HT1080 (cell line): ENCODE measurements around the gene NFIL3. TPM values are rescaled to one million over a fixed set of nuclear protein-coding genes. Genes with fewer than 3 reads are reported as not detected.

Experiments used
- DNase-seq: peaks from one replicate; pipeline ENCODE4 v3.0.0-alpha.2; 2015; ENCODE audit warnings: low read depth
- total RNA-seq: library from RNA; depleted of rRNA; stranded (reverse); fragments of >200 nt; shearing (Covaris generic); gene quantifications from 2 replicates; pipeline ENCODE4 v1.2.3, GENCODE V29; 2014

The NFIL3 gene
- total RNA-seq, 1 experiment from 2014 or later, result 6.1 TPM

- DNase-seq, result peak; percentile 65
Observed at GRCh38 chr9:91422758-91423711, 597 bp downstream of the NFIL3 start.

DNA sequence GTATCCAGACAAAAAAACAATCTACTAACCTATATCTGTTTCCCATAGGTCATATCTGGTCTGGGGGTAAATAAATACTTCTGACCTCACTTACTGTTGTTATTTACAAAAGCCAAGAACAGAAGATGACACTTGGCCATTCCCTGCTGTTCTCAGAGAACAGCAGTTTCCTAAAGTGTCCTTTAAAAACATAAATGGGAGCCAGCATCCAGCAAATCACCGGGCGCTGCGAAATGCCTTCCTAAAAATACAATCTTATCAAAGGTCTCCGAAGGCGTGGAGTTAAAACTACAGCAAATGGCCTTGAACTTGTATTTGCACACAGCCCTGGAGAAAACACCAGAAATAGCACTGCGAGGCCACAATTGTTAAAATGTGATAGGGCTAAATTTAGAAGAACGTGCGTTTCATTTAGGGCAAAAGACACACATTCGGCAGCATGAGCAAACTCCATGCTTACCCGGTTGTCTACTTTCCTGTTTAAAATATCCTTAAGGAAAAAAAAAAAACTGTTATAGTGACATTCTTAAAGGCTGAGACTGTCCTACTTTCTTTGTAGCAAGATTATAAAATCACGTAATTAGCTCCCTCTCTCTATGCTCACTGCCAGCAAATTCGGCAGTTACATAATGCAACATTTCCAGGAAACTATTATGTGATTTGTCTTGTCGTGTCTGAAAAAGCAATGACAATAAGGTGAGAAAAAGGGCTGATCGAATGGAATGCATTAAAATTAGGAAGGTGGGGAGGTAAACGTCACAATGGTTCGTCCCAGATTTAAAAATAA, 1.5 kb downstream of the NFIL3 start:
- no peak for DNase-seq

- no peak for DNase-seq
Observed at GRCh38 chr9:91421128-91421765, 2.4 kb downstream of the NFIL3 start.

DNA sequence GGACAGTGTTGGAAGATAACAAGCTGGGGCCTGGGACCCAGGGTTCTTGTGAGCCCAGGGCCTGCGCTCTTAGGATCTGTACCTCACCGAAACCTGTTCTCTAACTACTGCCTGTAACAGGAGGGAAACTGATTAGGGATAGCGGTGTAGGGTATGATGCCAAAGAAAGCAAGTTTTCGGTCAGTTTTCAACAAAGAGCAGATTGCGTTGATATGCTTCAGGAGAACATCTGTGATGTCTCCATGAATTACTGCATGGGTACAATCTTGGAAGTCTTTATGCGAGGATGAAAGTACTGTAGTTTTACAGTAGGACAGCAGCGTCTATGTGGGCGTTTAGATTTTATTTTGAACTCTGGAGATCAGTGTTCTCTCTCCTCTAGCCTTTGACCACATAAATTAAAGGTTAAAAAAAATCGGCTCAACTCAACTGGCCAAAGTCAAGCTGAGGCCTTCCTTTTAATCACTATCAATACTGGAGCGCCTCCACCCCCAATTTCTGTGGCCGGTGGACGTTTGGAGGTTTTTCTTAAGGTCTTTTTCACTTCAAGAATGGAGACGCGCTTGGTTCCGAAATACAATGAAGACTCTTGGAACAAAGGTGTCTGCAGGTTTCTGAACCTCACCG, 3.0 kb downstream of the NFIL3 start:
- no peak for DNase-seq

DNA sequence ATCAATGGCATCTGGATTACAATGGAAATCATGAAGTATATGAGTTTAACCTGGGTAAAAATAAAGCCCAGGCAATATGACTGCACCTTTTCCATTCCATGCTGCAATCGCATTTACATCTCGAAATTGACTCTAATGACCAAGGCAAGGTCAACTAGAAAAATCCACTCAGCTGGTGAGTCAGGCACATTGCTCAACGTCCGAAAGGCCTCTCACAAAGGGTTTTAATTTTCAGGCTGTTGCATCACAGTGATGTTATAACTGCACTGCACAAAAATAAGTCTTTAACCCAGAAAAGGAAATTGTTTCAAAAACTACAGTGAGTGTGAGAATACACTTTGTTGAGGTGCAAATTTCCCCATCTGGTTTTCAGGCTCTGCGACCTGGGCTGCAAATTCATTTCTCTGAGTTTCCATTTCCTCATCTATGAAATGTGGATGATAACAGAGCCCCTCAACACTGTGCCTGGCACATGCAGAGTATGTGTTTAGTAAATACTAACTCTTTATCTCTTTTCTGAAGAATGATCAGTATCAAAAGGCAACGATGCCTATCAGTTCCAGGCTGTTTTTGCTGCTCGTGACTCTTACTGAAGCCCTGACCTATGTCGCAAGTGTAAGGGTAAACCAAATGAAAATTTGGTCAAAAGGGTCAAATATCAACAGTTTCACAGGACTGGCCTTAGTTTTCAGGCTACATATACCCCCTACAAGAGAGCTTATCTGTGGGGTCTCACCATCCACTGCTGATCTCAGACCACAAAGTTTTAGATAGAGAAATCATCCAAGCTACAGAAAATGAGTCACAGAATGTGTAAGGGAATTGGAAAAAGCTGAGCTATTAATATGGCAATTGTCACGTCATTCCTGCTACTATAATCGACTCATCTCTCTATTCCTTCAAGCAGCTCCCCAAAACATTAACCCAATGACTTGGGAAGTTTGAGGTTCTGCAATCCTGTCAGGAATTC, 4.1 kb downstream of the NFIL3 start:
- DNase-seq, result peak; percentile 87

GRCh38 chr9:91418215-91418610, 5.4 kb downstream of the NFIL3 start:
- no peak for DNase-seq

DNA sequence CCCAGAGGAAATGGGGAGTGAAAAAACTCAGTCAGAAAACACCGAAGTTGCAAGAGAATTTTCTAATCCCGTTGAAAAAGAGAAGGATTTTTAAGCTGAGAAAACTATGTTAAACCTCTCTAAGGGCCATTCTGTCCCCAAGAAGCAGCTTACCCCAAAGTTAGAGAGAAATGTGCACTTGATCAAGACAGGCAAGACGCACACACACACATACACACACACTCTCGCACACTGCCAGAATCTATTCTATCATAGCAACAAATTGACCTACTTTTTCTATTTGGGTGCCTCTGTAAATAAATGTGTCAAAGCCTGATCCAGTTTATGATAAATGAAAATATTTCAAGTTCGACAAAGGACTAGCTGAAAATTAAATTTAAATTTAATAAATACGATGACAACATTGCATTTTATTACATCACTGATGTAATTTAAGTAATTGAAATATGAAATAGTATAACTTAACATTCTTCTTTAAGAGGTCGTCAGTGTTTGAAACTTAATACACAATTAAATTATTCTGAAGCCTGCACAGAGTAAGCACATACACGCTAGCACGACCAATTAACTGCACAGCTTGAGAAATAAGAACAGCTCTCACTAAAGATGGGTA, 5.9 kb downstream of the NFIL3 start:
- DNase-seq, result no peak

- no peak for DNase-seq
Observed at GRCh38 chr9:91416096-91416712, 7.4 kb downstream of the NFIL3 start.

DNA sequence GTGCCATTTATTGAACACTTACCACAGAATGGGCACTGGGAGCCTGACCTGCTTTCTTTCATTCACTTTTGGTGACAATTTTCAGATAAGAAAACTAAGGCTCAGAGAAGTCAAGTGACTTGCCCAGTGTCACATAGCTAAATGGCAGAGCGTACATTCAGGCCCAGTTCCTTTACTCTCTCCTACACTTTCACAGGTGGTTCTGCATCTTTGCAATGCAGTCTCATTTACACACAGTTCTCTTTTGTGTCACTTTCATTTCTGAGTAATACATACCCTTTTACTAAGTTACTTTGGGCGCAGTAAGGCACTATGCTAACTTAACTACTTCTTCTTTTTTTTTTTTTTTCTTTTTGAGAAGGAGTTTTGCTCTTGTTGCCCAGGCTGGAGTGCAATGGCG, 8.3 kb downstream of the NFIL3 start:
- no peak for DNase-seq

GRCh38 chr9:91412941-91413340, 10.7 kb downstream of the NFIL3 start:
- no peak for DNase-seq

- DNase-seq, result no peak
Observed at GRCh38 chr9:91411096-91411771, 12.4 kb downstream of the NFIL3 start.

- no peak for DNase-seq
Observed at GRCh38 chr9:91410161-91410560, 13.5 kb downstream of the NFIL3 start.

- DNase-seq, result no peak
Observed at GRCh38 chr9:91408475-91408874, 15.2 kb downstream of the NFIL3 start.

- DNase-seq, result no peak
Observed at GRCh38 chr9:91407580-91408318, 15.9 kb downstream of the NFIL3 start.

DNA sequence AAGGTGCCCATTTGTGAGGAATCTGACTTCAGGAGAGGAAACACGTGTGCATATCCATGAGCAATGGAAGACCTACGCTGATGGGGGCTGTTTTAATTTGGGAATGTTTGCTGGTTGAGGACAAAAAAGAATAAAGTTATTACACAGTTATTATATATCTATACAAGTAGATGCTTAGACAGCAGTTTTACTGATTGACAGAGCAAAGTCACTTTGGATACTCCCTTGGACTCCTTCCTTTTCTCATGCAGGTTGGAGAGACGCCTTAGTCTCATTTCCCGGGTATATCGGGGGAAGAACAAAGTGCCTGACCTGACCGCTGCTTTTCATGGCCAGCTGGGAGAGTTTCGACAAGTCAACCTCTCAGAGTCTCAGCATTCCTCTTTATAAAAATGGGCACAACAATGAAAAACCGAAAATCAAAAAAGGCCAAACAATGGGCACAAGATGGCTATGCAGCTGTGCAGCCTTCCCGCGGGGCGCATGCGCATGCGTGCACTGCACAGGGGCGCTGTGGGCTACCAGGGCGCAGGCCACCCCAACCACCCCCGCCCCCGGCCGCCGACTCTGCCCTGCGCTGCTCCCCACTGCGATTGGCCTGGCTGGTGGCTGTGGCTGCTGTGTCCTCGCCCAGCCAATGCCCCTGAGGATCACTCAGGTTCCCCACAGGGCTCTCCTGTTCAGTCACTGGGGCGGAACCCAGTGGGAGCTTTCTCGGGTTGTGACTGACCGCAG, 18.1 kb downstream of the NFIL3 start:
- DNase-seq, result no peak

DNA sequence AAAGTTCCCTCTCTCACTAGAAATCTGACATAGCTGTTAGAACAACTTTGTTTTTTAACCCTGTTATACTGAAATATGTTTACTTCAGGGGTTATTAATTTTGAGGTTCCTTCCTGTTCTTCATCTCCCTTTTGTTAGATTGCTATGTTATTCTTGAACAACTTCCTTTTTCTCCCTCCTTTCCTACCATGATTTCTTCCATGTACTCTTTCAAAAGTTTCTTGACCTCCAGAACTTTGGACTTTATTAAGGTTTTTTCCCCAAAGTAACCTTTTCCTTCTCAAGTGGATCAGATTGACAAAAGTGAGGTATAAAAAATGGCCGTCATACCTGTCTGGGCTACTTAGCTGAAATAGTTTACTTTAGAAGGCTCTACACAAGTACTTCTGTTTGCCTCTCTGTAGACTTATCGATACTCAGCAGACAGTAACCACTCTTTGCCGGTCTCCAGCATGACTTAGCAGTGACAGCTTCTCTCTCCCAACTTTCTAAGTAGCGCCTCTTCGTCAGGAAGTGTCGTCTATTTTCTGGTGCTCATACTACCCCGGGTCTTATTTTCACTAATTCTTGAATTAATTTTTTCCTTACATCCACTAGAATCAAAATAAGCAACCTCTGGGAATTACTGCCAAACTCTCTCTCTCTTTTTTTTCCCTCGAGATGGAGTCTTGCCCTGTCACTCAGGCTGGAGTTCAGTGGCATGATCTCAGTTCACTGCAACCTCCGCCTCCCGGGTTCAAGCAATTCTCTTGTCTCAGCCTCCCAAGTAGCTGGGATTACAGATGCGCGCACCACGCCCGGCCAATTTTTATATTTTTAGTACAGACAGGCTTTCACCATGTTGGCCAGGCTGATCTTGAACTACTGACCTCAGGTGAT, 19.7 kb downstream of the NFIL3 start:
- DNase-seq, result no peak
